GM18526 (cell line): ENCODE measurements around the gene CD177.

ENCODE experiments used
- POLR2A ChIP-seq: IDR thresholded peaks from 3 replicates; pipeline ENCODE4 v1.6.1; 2011; ENCODE audit not compliant: insufficient read length; ENCODE audit errors: extremely low read depth

The CD177 gene

GRCh38 chr19:43395561-43395960, 42.1 kb downstream of the CD177 start:
- no peak for TF ChIP-seq POLR2A

GRCh38 chr19:43406297-43406696, 52.8 kb downstream of the CD177 start:
- no peak for TF ChIP-seq POLR2A

GRCh38 chr19:43407416-43408005, 54.0 kb downstream of the CD177 start:
- no peak for TF ChIP-seq POLR2A

DNA sequence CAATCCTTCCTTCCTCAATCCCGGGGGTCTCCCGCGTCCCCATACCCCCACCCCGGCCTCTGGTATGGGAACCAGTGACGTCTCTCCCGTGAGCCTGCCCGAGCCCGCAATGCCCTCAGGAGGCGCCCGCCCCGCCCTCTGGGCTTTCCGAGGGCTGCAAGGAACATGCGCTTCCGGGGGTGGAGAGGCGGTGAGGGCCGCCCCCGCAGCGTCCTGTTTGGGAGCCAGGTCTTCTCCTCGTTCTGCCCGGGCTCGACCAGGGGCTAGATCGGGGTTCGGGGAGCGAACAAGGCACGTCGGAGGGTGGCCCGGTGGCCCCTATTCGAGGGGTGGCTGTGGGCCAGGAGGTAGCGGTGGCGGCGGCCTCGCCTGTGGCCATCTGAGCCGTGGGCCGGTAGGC, 54.6 kb downstream of the CD177 start:
- TF ChIP-seq POLR2A, result no peak

DNA sequence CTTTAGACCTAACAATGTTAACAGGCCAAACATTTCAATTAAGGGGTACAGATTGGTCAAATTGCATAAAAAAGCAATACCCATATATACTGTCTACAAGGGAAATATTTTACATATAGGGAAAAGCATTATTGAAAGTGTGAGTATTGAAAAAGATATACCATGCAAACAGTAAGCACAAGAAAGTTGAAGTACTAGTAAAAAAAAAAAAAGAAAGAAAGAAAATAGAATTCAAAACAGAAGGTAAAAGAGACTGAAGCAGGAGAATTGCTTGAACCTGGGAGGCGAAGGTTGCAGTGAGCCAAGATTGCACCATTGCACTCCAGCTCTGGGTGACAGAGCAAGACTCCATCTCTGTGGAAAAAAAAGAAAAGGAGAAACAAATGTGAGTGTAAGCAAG, 55.9 kb downstream of the CD177 start:
- no peak for TF ChIP-seq POLR2A

GRCh38 chr19:43412441-43412840, 59.0 kb downstream of the CD177 start:
- no peak for TF ChIP-seq POLR2A
